LNCaP clone FGC (cell line): ENCODE measurements around the gene CHPF.

ENCODE experiments used
- DNase-seq: peaks from one replicate; pipeline ENCODE4 v3.0.0-alpha.2; 2011; ENCODE audit warnings: low read depth
- H3K4me3 ChIP-seq: 2 replicates; pipeline ENCODE4 v1.5.1; 2011; ENCODE audit warnings: mild to moderate bottlenecking, low read depth, low read length, control low read depth
- TF ChIP-seq, protein P1 (sequence below): IDR thresholded peaks from 2 replicates; pipeline ENCODE4 v1.5.1; 2012; ENCODE audit warnings: mild to moderate bottlenecking; ENCODE audit not compliant: control insufficient read depth, insufficient read depth; ENCODE audit errors: extremely low read depth

CHPF gene

GRCh38 chr2:219571311-219572236, 28.0 kb upstream of the CHPF start, which contains the start of gene OBSL1:
Gene OBSL1 (minus strand): TSS chr2:219571539. CDS start chr2:219571232, 307 bp downstream.
- peak within 1 kb of the TSS; percentile 34 for H3K4me3 ChIP-seq
- DNase-seq, result no peak
- TF ChIP-seq, protein P1, sequence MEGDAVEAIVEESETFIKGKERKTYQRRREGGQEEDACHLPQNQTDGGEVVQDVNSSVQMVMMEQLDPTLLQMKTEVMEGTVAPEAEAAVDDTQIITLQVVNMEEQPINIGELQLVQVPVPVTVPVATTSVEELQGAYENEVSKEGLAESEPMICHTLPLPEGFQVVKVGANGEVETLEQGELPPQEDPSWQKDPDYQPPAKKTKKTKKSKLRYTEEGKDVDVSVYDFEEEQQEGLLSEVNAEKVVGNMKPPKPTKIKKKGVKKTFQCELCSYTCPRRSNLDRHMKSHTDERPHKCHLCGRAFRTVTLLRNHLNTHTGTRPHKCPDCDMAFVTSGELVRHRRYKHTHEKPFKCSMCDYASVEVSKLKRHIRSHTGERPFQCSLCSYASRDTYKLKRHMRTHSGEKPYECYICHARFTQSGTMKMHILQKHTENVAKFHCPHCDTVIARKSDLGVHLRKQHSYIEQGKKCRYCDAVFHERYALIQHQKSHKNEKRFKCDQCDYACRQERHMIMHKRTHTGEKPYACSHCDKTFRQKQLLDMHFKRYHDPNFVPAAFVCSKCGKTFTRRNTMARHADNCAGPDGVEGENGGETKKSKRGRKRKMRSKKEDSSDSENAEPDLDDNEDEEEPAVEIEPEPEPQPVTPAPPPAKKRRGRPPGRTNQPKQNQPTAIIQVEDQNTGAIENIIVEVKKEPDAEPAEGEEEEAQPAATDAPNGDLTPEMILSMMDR, result no peak

DNA sequence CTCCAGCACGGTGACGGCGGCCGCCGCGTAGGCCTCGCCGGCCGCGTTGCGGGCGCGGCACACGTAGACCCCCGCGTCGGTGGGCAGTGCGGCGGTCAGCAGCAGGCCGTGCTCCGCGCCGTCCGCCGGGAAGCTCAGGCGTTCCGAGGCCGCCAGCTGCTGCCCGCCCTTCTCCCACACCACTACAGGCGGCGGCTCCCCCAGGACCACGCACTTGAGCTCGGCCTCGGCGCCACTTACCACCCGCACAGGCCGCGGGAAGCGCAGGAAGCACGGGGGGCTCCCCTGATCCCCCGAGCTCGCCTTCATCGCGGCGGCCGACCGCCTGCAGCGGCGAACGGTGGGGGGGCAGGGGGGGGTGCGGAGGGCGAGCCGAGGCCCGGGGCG, 27.3 kb upstream of the CHPF start:
- TF ChIP-seq, protein P1, result no peak
- peak overlapping the region; percentile 34 for H3K4me3 ChIP-seq
- no peak for DNase-seq

DNA sequence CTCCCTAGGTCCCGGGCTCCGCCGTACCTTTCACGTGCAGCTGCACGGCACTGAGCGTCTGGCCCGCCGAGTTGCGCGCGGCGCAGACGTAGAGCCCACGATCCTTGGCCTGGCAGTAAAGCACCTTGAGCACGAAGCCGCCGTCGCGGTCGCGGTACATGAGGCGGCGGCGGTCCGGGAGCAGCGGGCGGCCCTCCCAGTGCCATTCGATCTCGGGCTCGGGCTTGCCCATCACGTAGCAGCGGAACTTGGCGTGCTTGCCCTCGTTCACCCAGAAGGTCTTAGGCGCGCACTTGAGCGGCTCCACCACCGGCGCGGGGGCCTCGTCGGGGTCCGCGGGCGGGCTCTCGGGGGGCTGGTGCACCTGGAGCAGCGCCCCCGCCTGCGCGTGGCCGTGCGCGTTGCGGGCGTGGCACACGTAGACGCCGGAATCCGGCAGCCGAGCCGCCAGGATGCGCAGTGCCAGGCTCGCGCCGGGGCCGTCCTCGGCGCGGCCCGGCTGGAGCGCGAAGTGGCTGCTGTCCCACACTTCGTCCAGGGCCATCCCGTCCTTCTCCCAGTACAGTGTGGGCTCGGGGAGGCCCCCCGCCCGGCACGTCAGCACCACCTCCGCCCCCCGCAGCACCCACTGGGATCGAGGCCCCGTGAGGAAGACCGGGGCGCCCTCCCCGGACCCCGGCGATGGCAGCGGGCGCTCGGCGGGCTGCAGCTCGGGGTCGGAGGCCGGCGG, 26.8 kb upstream of the CHPF start:
- peak overlapping the region; percentile 34 for H3K4me3 ChIP-seq
- DNase-seq, result no peak
- TF ChIP-seq, protein P1, result 0 out of 2 replicates have a peak, but pooled peaks have one; percentile 11

DNA sequence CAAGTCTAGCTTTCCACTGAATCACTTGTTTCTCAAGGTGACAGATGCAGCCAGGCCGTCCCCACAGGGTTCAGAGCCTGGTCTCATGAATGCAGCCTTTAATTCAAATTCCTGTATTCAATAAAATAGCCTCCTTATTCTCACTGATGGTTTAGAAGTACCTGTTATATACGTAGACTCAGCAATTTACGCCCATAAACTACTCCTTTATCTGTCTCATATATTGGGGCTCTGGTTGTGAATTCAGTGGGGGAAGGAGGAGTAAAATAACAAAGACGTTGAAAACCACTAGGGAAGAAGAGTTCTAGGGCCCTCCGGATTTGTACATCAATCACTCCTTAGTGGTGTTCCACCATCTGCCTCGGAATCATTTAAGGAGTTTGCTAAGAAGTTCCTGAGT, 26.0 kb upstream of the CHPF start:
- no peak for DNase-seq
- no peak overlapping the region for H3K4me3 ChIP-seq
- TF ChIP-seq, protein P1, result no peak

GRCh38 chr2:219569041-219569440, 25.4 kb upstream of the CHPF start:
- TF ChIP-seq, protein P1, result no peak
- no peak overlapping the region for H3K4me3 ChIP-seq
- DNase-seq, result no peak

DNA sequence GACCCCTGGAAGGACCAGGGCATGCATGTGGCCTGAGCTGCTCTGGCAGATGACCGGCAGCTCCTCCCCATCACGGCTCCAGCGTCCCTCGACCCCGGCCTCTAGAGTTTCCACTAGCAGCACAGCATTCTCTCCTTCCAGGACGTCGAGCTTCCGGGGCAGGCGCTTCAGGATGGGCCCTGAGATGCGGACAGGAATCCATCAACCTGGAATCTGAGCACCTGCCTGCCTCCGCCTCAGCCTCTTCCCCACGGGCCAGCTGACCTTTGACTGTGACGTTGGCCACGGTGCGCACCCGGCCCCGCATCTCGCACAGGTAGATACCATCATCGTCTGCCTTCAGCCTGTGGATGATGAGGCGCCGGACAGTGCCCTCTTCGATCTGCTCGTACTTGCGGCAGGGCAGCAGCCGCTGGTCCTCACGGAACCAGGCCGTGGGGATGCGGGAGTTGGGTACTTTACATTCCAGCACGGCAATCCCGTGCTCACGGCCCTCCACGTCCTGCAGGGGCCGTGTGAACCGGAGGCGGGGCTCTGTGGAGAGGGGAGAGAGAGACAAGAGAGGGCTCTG, 24.3 kb upstream of the CHPF start:
- DNase-seq, result no peak
- TF ChIP-seq, protein P1, result no peak

More for the DNA sequence above, 24.3 kb upstream of the CHPF start:
- H3K4me3 ChIP-seq, result no peak overlapping the region
